Measurements from ENCODE around the gene APC. TPM values are rescaled to one million over a fixed set of nuclear protein-coding genes. Genes with fewer than 3 reads are reported as not detected.

The APC gene
- total RNA-seq, 1 experiment from 2014 or later = 47.6 TPM

- intact Hi-C loops (cut with micrococcal nuclease; ENCODE audit: unreplicated experiment) = no loop called here
- no peak overlapping the region for H3K4me3 Mint-ChIP-seq (ENCODE audit: low read depth, unreplicated experiment)
- no peaks in the 10 kb centered on the region for H3K27me3 Mint-ChIP-seq (ENCODE audit: unreplicated experiment)
- DNase-seq = no peak
- TF ChIP-seq, protein P1, sequence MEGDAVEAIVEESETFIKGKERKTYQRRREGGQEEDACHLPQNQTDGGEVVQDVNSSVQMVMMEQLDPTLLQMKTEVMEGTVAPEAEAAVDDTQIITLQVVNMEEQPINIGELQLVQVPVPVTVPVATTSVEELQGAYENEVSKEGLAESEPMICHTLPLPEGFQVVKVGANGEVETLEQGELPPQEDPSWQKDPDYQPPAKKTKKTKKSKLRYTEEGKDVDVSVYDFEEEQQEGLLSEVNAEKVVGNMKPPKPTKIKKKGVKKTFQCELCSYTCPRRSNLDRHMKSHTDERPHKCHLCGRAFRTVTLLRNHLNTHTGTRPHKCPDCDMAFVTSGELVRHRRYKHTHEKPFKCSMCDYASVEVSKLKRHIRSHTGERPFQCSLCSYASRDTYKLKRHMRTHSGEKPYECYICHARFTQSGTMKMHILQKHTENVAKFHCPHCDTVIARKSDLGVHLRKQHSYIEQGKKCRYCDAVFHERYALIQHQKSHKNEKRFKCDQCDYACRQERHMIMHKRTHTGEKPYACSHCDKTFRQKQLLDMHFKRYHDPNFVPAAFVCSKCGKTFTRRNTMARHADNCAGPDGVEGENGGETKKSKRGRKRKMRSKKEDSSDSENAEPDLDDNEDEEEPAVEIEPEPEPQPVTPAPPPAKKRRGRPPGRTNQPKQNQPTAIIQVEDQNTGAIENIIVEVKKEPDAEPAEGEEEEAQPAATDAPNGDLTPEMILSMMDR (IDR thresholded peaks at IDR 0.05; ENCODE audit: unreplicated experiment) = no peak
- no peaks in the 10 kb centered on the region for H3K9me3 Mint-ChIP-seq (ENCODE audit: low read depth, unreplicated experiment)
- CTCF ChIA-PET = no interaction called here
- no peaks in the 10 kb centered on the region for H3K36me3 Mint-ChIP-seq (ENCODE audit: insufficient read depth, unreplicated experiment)
- H3K4me1 Mint-ChIP-seq (ENCODE audit: low read depth, unreplicated experiment) = no peaks in the 10 kb centered on the region
- H3K27ac Mint-ChIP-seq (ENCODE audit: unreplicated experiment) = no peak overlapping the region
- no TSS peak for BruUV-seq (replicated peaks)
Measured at GRCh38 chr5:112779531-112779930, 41.8 kb downstream of the APC start.

DNA sequence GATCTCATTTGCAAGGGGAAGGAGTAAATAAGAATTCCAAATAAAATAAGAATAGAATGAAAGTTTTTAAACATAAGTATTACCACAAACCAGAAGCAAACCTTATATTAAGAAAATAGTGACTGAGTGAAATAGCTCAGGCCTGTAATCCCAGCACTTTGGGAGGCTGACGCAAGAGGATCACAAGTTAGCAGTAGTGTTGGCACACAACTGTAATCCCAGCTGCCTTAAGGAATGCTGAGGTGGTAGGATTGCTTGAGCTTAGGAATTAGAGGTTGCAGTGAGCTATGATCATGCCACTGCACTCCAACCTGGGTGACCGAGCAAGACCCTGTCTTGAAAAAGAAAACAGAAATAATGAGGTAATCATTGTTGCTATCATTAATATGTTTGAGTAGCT lies 47.0 kb downstream of the APC start:
- intact Hi-C loops (cut with micrococcal nuclease; ENCODE audit: unreplicated experiment) = no loop called here
- TF ChIP-seq, protein P1 (IDR thresholded peaks at IDR 0.05; ENCODE audit: unreplicated experiment) = no peak
- Mint-ChIP-seq H3K4me1 (ENCODE audit: low read depth, unreplicated experiment) (no peaks in the 10 kb centered on the region), H3K4me3 (ENCODE audit: low read depth, unreplicated experiment) (no peak overlapping the region), H3K9me3 (ENCODE audit: low read depth, unreplicated experiment) (no peaks in the 10 kb centered on the region), H3K27ac (ENCODE audit: unreplicated experiment) (no peak overlapping the region), H3K27me3 (ENCODE audit: unreplicated experiment) (no peaks in the 10 kb centered on the region), H3K36me3 (ENCODE audit: insufficient read depth, unreplicated experiment) (no peaks in the 10 kb centered on the region)
- no TSS peak for BruUV-seq (replicated peaks)
- DNase-seq = no peak
- CTCF ChIA-PET = interaction anchor here (0.6 kb wide), 1 partner anchor 108 kb away, joined by 3 read pairs; no protein-coding TSS in a partner anchor

DNA sequence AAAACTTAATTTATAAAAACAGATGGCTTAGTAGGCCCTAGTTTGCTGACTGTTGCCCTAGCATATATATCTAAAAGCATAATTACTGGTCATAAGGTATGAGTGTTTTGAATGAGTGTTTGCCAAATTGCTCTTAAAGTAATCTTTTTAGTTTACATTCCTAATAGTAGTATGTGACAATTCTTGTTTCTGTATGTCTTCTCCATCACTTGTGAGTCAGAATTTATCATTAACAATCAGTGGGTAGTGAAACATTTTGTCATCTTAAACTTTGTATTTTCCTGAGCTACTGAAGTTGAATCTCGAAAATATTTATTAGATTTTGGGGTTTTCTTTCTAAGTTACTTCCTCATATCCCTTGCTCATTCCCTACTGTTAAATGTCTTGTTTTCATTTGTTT lies 49.6 kb downstream of the APC start:
- Mint-ChIP-seq H3K4me1 (ENCODE audit: low read depth, unreplicated experiment) (no peaks in the 10 kb centered on the region), H3K27ac (ENCODE audit: unreplicated experiment) (no peak overlapping the region), H3K36me3 (ENCODE audit: insufficient read depth, unreplicated experiment) (no peaks in the 10 kb centered on the region), H3K9me3 (ENCODE audit: low read depth, unreplicated experiment) (no peaks in the 10 kb centered on the region), H3K4me3 (ENCODE audit: low read depth, unreplicated experiment) (no peak overlapping the region), H3K27me3 (ENCODE audit: unreplicated experiment) (no peaks in the 10 kb centered on the region)
- DNase-seq = no peak
- BruUV-seq (replicated peaks) = no TSS peak
- intact Hi-C loops (cut with micrococcal nuclease; ENCODE audit: unreplicated experiment) = no loop called here
- CTCF ChIA-PET = no interaction called here
- TF ChIP-seq, protein P1 (IDR thresholded peaks at IDR 0.05; ENCODE audit: unreplicated experiment) = no peak

DNA sequence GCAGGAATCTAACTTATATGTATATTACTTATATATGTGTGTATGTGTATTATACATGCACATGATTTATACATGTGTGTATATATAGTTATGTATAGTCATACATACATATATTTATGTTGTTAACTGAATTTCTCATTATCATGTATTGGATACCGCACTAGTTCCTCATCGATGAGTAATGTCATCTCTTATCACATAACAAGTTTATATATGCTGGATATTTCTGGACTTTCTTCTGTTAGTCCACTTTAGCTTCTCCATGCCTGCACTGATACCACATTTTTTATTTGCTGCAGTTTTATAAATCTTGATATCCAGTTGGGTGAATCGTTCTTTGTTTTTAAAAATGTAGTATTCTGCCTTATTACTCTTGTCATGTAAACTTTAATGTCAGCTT lies 50.2 kb downstream of the APC start:
- Mint-ChIP-seq H3K4me3 (ENCODE audit: low read depth, unreplicated experiment) (no peak overlapping the region), H3K4me1 (ENCODE audit: low read depth, unreplicated experiment) (no peaks in the 10 kb centered on the region), H3K27me3 (ENCODE audit: unreplicated experiment) (no peaks in the 10 kb centered on the region), H3K36me3 (ENCODE audit: insufficient read depth, unreplicated experiment) (no peaks in the 10 kb centered on the region), H3K9me3 (ENCODE audit: low read depth, unreplicated experiment) (no peaks in the 10 kb centered on the region), H3K27ac (ENCODE audit: unreplicated experiment) (no peak overlapping the region)
- DNase-seq = no peak
- intact Hi-C loops (cut with micrococcal nuclease; ENCODE audit: unreplicated experiment) = no loop called here
- CTCF ChIA-PET = no interaction called here
- TF ChIP-seq, protein P1 (IDR thresholded peaks at IDR 0.05; ENCODE audit: unreplicated experiment) = no peak
- no TSS peak for BruUV-seq (replicated peaks)
